HG02610 (cell line): Measurements from ENCODE around the gene ZNF311.

ENCODE experiments used
- ATAC-seq: cut with Tn5 transposase; IDR thresholded peaks from one replicate; pipeline ENCODE4 v1.9.1; 2021; ENCODE audit warnings: mild to moderate bottlenecking, moderate library complexity; ENCODE audit not compliant: unreplicated experiment

Gene ZNF311

DNA sequence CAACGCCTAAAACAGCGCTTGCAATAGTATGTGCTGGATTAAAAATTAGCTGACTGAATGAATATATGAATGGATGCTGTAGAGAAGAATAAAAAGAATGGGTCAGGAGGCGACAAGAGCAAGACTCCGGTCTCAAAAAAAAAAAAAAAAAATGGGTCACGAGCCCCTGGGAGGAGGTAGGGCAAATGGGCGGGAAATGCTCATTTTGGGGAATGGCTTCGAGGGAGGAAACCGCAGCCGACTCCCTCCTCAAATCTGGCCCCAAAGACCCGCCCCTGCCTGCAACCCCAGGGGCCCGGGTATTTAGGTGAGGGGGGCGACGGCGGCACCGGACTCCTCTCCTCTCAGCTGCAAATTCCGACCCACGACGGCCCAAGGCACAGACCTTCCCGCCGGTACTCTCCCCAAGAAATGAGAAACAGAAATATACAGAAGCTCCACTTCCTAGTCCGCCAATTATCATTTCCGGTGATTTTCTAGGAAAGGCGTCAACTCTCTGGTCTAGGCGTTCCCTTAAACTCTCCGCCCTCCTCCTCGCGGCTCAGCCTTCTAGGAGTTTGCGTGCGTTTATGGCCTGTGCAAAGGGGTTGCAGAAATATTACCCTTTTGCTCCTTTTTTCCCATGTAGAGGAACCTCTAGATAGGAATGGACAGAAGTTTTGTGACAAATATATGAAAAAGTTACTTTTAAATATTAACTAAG is at the start of gene ZNF311:
ZNF311 (minus strand) TSS at position 133 of the 703 bp plus-strand sequence. CDS start 1,361 bp downstream, outside the sequence.
- ATAC-seq = no peak

DNA sequence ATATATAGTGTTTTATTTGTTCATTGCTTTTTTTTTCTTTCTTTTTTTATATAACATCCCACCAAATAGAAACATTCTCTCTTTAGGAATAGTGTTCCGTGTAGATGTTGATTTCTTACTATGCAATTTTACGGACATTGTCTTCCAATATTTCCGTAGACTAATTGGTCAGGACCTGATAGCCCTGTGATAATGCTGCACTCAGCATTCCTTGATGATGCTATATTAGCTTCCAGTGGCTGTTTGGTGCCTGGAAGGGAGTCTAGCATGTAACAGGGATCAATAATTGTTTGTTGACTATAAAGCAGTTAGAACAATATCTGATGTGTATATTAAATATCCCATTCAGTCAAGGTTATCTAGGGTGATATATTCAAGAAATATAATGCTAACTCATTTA is 46.6 kb upstream of the ZNF311 start:
- no peak for ATAC-seq

DNA sequence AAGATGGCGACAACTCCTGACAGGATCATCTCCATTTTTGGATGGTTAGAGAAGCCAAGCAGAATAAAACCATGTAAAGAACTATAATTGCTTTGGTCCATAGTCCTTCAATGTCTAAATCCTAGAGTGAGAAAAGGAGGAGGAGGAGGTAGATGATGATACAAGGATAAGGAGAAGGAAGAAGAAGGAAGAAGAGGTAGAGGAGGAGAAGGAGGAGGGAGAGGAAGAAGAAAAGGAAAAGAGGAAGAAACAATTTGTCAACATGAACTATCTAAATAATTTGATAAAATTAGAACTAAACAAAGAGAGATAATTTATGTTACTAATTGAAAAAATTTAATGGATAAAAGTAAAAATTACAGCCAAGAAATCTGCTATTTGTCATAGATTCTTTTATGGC is 40.0 kb upstream of the ZNF311 start, which contains the start of gene OR2W1:
OR2W1 (minus strand) TSS at position 101 of the 400 bp plus-strand sequence; CDS start at position 101, 0 bp downstream.
- ATAC-seq = no peak

DNA sequence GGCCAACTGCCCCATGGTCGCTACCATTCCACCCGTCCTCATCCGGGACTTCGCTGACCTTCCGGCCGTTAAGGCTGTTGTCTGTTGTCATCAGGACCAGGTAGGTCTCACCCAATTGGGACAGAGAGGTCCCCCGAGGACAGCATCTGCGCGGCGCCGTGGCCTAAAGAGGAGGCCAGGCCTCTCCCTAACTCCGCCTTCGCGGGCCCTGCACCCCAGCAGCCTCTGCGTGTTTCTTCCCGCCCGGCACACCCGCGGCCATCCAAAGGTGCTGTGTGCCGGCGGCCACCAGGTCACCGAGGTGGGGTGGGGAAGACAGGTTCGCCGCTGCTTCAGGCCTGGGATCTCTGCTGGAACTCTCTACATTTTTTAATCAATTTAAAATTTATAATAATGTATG is 30.8 kb upstream of the ZNF311 start:
- ATAC-seq = no peak

DNA sequence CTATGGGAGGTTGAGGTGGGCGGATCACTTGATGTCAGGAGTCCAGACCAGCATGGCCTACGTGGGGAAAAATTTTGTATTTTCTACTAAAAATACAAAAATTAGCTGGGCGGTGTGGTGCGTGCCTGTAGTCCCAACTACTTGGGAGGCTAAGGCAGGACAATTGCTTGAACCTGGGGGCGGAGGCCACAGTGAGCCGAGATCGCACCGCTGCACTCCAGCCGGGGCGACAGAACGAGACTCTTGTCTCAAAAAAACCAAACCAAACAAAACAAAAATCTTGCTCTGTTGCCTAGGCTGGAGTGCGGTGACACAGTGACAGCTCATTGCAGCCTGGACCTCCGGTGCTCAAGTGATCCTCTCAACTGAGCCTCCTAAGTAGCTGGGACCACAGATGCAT is 23.7 kb upstream of the ZNF311 start:
- ATAC-seq = no peak

DNA sequence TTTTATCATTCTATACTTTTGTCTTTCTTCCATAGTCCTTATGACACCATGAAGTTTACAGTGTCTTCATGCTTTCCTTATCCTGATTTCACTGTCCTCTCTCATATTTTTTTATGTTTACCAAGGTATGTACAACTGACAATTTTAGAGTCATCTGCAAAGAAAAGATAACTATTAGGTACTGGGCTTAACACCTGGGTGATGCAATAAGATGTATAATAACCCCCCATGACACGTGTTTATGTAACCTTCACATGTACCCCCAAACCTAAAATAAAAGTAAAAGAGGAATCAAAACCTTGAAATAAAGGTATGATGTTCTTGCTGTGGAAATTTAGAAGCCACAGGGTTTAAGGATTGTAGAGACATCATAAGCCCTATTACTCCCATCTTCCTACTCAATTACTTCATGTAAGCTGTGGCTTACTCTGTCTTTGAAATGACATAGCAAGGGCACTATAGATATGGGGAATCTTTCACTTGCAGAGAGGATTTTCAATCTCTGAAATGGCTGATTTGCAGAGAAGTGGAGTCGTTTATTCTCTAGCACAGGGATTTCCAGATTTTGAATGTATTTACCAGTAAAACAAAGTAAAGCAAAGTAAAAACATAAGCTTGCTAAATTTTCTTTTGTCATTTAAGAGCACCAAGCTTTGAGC is 20.9 kb upstream of the ZNF311 start:
- no peak for ATAC-seq

DNA sequence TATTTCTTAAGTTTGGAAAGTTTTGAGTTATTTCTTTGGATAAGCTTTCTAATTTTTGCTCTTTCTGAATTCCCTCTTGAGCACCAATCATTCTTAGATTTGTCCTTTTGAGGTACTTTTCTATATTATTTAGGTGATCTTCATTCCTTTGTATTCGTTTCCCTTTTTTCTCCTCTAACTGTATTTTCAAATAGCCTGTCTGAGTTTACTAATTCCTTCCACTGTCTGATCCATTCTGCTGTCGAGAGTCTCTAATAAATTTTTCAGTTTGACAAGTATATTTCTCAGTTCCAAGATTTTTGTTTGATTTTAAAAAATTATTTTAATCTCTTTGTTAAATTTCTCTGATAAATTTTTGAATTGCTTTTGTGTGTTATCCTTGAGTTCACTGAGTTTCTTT is 16.3 kb upstream of the ZNF311 start:
- ATAC-seq = no peak

DNA sequence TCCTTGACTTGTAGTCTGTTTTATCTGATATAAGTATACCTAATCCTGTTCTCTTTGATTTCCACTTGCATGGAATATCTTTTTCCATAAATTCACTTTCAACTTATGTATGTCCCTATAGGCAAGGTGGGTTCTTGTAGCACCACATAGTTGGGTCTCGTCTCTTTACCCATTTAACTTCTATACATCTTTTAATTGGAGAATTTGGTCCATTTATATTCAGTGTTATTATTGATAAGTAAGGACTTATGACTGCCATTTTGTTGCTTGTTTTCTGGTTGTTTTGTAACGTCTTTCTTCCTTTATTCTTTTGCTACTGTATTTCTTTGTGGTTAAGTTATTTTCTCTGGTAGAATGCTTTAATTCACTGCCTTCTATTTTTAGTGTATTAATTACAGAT is 14.5 kb upstream of the ZNF311 start:
- no peak for ATAC-seq

DNA sequence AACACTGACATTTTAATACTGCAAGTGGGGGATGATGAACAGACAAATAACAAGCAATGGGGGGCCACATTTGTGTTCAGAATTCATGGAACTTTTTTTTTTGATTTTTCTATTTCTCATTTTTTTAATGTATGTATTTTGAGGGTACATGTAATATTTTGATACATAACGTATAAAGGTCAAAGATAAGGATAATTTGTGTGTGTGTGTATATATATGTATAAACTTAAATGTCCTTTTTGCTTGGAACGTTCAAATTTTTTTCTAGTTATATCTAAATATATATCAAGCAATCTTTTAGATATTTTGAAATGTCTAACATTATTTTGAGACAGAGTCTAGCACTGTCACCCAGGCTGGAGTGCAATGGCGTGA is 12.3 kb upstream of the ZNF311 start:
- no peak for ATAC-seq

DNA sequence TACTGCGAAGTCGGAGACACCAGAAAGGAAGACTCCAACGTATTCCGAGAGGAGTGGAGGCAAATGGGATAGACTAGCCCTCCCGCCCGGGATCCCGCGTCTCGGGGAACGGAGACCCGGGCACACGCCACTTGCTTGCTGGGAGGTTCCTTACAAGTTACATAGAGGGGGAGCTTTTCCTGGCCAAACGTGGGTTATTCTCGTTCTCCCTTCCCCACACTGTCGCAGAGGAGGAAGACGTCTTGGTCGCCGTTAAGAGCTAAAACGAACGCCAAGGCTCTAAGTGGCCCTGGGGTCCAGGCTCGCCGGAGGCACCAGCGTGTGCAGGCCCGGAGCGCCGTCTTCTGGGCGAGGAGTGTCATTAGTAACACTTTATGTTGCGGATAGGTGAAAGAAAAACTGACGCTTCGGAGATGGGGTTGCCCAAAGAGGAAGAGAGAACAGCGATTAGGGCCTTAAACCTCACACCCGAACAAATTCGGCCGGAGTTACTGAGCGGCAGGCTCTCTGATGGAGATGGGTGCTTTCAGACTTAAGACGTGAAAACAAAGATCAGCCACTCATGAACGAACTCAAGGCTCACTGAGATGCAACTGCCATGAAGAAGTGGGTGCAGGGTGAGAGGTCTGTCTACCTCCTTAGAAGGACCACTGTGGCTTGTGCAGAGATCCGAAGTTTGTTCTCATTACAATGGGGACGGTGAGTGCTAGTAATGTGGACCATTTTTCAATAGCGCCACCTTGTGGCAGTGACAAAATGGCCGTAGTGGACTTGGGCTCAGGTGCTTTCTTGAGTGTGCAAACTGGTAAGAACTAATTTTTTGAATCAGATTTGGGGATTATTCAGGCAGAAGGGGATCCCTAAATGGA is 11.7 kb upstream of the ZNF311 start:
- peak; percentile 85 for ATAC-seq

DNA sequence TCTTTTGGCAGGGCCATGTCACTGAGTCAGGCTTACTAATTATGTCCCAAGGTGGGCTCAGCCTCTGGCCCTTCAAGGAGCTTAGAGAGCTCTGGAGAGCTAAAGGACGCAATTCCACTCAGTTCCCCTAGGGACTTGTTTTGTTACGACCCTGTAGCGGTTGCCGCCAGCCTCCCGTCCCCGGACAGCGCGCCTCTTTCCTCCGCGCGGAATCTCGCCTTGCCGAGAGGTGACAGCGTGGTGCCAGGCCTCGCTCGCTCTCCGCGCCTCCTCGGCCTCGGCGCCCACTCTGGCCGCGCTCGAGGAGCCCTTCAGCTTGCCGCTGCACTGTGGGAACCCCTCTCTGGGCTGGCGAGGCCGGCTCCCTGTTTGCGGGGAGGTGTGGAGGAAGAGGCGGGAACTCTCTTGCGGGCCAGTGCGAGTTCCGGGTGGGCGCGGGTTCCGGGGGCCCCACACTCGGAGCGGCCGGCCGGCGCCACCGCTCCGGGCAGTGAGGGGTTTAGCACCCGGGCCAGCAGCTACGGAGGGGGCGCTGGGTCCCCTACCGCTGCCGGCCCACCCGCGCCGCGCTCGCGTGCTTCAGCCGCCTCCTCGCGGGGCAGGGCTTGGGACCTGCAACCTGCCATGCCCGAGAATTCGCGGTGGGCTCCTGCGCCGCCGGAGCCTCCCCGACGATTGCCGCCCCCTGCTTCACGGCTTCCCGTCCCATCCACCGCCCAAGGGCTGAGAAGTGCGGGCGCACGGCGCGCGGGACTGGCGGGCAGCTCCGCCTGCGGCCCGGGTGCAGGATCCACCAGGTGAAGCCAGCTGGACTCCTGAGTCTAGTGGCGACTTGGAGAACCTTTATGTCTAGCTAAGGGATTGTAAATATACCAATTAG is 9.9 kb upstream of the ZNF311 start:
- ATAC-seq = no peak

DNA sequence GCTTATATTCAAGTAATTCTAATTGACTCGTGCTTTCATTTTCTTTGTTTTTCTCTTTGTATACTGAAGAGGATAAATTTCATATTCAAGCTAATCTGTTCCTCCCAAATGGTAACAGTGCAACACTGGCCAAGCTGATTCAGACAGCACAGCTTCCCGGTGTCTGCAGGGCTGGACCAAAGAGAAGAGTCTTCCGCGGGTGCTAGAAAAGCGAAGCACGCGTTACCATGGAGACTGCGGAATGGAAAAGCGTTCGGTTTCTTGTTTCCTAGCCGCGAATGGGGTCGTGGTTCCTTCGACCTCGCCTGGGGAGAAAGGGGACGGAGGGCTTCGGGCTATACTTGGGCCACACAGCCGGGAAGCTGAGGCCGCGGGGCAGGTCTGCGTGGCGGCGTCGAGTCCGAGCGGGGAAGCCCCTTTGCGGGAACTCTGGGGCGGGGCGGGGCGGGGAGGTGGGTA is 6.2 kb upstream of the ZNF311 start:
- ATAC-seq = no peak

DNA sequence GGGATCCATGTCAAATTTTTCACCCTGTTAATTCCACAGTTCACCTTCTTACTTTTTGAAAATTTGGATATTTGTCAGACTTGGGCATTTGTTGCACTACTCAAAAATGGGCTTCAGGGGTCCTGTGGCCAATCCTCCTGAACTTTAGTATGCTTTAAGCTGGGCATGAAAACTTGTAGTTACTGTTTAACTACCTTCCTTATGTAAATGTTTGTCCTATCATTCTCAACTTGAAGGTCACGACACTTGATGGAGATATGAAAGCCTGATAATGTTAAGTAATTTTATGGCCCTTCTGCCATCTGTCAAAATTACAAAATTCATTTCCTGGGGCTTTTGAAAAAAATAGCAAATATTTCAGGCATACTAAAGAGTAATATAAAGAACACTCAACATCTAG is 4.2 kb upstream of the ZNF311 start:
- ATAC-seq = no peak

DNA sequence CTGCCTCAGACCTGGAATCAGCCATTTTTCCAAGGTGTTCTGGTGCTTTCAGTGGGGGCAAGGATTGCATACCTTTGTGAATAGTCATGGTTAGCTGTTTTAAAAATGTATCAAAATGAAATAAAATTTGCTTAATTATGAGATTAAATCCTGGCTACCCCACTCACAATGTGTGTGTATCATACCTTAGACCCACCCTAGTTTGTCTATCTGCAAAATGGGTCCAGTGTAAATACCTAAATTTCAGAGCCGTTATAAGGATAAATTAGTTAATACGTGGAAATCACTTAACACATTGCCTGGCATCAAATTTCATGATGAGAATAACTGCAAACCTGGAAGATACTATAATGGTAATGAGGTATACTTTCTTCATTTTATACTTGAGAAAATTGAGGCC is 3.0 kb upstream of the ZNF311 start:
- no peak for ATAC-seq

DNA sequence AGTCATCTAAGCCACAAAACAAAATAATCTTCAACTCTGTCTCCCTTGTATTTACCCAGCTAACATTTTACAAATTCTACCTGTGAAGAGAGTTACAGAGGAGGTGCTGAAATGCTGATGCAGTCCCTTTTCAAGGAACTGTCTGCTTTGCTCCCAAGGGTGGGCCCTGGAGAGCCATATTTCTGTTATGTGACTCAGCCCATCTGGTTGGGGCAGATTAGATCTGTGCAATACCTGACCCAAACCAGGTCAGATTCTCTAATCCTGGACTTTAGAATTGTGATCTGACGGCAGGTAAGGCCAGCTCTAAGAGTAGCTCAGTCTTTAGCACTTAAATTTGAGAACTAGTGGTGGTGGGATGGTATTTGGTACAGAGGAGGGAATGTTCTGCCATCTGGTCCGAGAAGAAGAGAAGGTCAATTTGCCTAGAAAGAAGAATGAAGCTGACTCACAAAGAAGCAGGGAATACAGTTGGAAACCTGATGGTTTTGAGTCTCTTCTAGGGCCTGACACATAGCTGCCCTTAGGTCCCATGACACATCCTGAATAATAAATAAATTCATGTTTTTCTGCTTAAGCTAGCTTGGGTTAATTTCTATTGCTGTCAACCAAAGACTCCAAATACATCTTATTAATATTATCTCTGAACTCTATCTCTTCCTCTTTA is 8.1 kb downstream of the ZNF311 start:
- no peak for ATAC-seq

DNA sequence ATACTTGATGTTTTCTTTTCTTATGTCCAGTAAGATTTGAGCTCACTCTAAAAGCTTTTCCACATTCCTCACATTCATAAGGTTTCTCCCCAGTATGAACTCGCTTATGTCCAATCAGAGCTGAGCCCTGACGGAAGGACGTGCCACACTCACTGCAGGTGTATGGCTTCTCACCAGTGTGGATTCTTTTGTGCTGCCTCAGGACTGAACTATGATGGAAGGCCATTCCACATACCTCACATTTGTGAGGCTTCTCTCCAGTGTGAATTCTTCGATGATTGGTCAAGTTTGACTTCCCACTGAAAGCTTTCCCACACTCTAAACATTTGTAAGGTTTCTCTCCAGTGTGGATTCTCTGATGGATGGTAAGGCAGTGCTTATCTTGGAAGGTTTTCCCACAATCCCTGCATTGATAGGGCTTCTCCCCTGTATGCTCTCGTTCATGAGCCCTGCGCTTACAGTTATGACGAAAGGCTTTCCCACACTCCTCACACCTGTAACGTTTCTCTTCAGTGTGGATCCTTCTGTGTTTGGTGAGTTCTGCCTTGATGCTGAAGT is 9.9 kb downstream of the ZNF311 start:
- no peak for ATAC-seq

DNA sequence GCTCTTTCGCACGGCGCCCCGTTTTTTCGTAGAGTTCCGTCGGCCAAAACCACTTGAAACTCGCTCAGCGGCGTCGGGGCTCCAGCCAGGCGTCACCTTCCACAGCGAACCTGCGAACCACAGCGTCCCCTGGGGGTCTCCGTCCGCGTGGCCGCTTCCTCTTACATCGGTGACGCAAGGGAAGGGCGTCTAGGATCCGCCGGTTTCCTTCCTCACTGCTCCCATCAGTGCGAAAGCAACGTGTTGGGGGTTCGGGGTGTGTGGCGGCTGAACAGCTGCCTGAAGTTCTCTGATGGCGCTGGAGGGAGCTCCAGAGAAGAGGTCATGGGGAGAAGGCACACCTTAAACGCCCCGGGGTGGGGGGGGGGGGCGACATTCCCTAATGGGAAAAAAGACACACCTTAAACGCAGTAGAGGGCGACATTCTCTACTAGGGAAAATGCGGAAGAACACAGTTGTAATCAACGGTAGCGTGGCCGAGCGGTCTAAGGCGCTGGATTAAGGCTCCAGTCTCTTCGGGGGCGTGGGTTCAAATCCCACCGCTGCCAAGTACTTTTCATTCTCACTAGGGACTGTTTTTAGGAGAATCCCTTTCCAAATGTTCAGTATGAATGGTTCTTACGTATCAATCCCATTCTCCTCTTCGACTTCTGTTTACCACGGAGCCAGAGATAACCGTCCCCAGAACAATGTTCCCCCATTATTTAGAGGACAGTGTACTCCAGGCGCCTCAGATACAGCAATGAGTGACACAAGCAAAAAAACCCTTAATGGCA is 16.4 kb downstream of the ZNF311 start:
- no peak for ATAC-seq

DNA sequence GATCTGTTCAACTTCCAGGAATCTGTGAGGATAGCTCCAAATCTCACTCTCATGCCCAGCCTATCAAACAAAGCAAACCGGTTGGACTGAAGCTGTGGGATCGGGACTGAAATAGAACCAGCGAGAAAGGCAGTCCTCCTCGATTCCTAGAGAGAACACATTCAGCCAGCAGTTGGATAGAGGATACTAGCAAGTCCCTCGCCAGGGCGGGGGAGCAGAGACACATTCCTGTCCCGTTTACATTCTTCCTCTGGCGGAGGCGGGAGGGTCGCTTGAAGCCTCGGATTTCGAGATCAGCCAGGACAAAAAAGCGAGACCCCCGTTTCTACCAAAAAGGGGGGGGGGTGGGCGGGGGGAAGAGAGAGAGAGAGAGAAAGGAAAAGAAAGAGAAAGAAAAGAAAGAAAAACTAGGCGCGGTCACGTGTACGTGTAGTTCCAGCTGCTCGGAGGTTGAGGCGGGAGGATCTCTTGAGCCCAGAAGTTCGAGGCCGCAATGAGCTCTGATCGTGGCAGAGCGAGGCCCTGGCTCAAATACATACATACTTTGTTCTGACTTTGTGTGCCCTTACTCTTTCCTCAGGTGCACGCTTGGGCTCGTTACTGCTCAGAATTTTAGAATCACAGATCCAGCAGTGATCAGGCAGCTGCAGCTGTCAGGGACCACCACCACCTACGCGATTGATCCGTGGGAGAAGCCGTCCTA is 19.5 kb downstream of the ZNF311 start:
- ATAC-seq = no peak
